HepG2 (cell line): ENCODE results near the gene SBSN. TPM values are rescaled to one million over a fixed set of nuclear protein-coding genes. Genes with fewer than 3 reads are reported as not detected.

Experiments
- EED ChIP-seq: sonication (generic); formaldehyde crosslinking; IDR thresholded peaks from 2 replicates; pipeline ENCODE4 v1.5.0; 2020; ENCODE audit warnings: mild to moderate bottlenecking, missing genetic modification reagents
- ESRRA ChIP-seq: sonication (generic); formaldehyde crosslinking; IDR thresholded peaks from 2 replicates; pipeline ENCODE4 v1.5.1; 2020; ENCODE audit warnings: mild to moderate bottlenecking, low read depth, missing genetic modification reagents
- ETV5 ChIP-seq: IDR thresholded peaks from 2 replicates; pipeline ENCODE4 v1.6.1; 2018; ENCODE audit warnings: missing biosample characterization, missing genetic modification reagents, inconsistent platforms, borderline replicate concordance
- FOXP1 ChIP-seq, 2 experiments: fragments of 450-650 bp in 1 of 2; IDR thresholded peaks; 2 replicates each; pipeline ENCODE4 v1.6.1; 2017 to 2018; ENCODE audit warnings: antibody characterized with exemption in 1 of 2
- HNF4A ChIP-seq: sonication (generic); formaldehyde crosslinking; IDR thresholded peaks from 2 replicates; pipeline ENCODE4 v1.4.0; 2020; ENCODE audit warnings: missing genetic modification reagents
- ISX ChIP-seq: sonication (generic); formaldehyde crosslinking; conservative IDR thresholded peaks from 2 replicates; pipeline ENCODE4 v1.5.0; 2020; ENCODE audit warnings: missing genetic modification reagents
- NR2C2 ChIP-seq: sonication (generic); formaldehyde crosslinking; IDR thresholded peaks from 2 replicates; pipeline ENCODE4 v1.4.0; 2020; ENCODE audit warnings: missing genetic modification reagents, mild to moderate bottlenecking, moderate library complexity, borderline replicate concordance
- NR2F2 ChIP-seq: IDR thresholded peaks from 2 replicates; pipeline ENCODE4 v1.6.1; 2012; ENCODE audit warnings: low read depth, inconsistent platforms, borderline replicate concordance
- PAX8 ChIP-seq: sonication (generic); formaldehyde crosslinking; IDR thresholded peaks from 2 replicates; pipeline ENCODE4 v1.8.0; 2022; ENCODE audit warnings: mild to moderate bottlenecking, missing genetic modification reagents, borderline replicate concordance
- SOX6 ChIP-seq, 2 experiments: fragments of 450-650 bp in 1 of 2; sonication (generic) in 1 of 2; formaldehyde crosslinking in 1 of 2; IDR thresholded peaks; 2 replicates each; pipeline versions ENCODE4 v1.4.0 to v1.6.1; 2017 to 2020; ENCODE audit warnings: antibody characterized with exemption in 1 of 2, mild to moderate bottlenecking in 1 of 2, missing genetic modification reagents in 1 of 2
- TBL1XR1 ChIP-seq: fragments of 150-350 bp; IDR thresholded peaks from 2 replicates; pipeline ENCODE4 v1.6.1; 2014; ENCODE audit warnings: borderline replicate concordance, low read length; ENCODE audit not compliant: partially characterized antibody
- ZBTB3 ChIP-seq: sonication (generic); formaldehyde crosslinking; IDR thresholded peaks from 2 replicates; pipeline ENCODE4 v1.4.0; 2020; ENCODE audit warnings: low read depth, mild to moderate bottlenecking, moderate library complexity, missing genetic modification reagents, borderline replicate concordance
- polyA plus RNA-seq, 8 experiments: library from polyadenylated mRNA; depleted of rRNA in 3 of 8; stranded (reverse) in 7 of 8; unstranded in 1 of 8; fragments of >200 nt; fragmentation: Illumina TruSeq in 4 of 8; extraction: Trizol in 4 of 8; gene quantifications; 2 replicates each; pipeline versions ENCODE4 v1.2.1 to v1.2.3, GENCODE V29; 2011 to 2016; ENCODE audit warnings: low read depth in 4 of 8, missing spikeins in 1 of 8, mixed read lengths in 1 of 8; ENCODE audit not compliant: insufficient read depth in 1 of 8
- total RNA-seq, 5 experiments: library from RNA; depleted of rRNA; stranded (reverse); fragments of >200 nt; fragmentation: Illumina TruSeq; extraction: Trizol; gene quantifications; 2 replicates each; pipeline ENCODE4 v1.2.3, GENCODE V29; 2016; ENCODE audit warnings: low read depth in 1 of 5
- TF ChIP-seq, protein P1 (sequence below): sonication (generic); formaldehyde crosslinking; IDR thresholded peaks from 2 replicates; pipeline ENCODE4 v1.5.0; 2020; ENCODE audit warnings: mild to moderate bottlenecking, missing genetic modification reagents, borderline replicate concordance
- TF ChIP-seq, protein P2 (sequence below): sonication (generic); formaldehyde crosslinking; IDR thresholded peaks from 2 replicates; pipeline ENCODE4 v1.4.0; 2020; ENCODE audit warnings: low read depth, missing genetic modification reagents
- TF ChIP-seq, protein P3 (sequence below): sonication (generic); formaldehyde crosslinking; IDR thresholded peaks from 2 replicates; pipeline ENCODE4 v1.4.0; 2020; ENCODE audit warnings: missing genetic modification reagents
- TF ChIP-seq, protein P4 (sequence below): sonication (generic); formaldehyde crosslinking; IDR thresholded peaks from 2 replicates; pipeline ENCODE4 v1.4.0; 2020; ENCODE audit warnings: missing genetic modification reagents, low read depth, mild to moderate bottlenecking, borderline replicate concordance

Gene SBSN
- total and polyA plus RNA-seq, 2 of the 13 experiments (the other 11 are each of a cell fraction or from before 2014, with no cell fraction given), result not detected

DNA sequence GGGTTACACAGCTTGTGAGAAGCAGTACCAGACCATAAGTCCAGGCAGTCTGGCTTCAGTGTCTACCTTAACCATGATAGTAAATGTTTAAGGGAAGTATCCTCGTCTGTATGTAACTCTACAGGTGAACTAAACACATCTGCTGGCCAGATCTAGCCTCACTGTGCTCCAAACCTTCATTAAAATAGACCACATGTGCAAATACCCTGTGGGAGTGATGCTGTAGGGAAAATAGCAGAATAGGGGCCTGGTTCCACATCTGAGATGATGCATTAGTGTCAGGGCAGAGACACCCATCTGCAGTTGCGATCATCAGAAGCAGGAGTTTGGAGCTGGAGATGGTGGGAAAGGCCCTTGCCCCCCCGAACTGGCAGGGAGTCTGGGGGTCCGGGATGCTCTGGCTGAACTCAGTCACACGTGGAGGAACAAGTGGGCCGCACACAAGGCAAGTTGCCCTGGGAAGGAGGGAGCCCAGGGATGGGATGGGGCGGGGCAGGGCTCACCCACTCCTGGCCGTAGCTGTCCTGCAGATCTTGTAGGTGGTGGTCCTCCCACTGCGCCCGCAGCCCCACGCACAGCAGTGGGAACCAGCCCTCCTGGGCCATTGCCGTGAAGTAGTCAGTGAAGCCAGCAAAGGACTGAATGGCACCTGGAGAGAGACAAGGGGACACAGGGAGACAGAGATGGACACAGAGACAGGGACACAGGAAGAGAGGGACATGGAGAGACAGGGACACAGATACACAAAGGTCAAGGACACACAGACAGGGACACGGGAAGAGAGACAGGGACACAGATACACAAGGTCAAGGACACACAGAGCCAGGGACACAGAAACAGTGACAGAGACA is 24.6 kb upstream of the SBSN start (continued):
- TF ChIP-seq, protein P1, sequence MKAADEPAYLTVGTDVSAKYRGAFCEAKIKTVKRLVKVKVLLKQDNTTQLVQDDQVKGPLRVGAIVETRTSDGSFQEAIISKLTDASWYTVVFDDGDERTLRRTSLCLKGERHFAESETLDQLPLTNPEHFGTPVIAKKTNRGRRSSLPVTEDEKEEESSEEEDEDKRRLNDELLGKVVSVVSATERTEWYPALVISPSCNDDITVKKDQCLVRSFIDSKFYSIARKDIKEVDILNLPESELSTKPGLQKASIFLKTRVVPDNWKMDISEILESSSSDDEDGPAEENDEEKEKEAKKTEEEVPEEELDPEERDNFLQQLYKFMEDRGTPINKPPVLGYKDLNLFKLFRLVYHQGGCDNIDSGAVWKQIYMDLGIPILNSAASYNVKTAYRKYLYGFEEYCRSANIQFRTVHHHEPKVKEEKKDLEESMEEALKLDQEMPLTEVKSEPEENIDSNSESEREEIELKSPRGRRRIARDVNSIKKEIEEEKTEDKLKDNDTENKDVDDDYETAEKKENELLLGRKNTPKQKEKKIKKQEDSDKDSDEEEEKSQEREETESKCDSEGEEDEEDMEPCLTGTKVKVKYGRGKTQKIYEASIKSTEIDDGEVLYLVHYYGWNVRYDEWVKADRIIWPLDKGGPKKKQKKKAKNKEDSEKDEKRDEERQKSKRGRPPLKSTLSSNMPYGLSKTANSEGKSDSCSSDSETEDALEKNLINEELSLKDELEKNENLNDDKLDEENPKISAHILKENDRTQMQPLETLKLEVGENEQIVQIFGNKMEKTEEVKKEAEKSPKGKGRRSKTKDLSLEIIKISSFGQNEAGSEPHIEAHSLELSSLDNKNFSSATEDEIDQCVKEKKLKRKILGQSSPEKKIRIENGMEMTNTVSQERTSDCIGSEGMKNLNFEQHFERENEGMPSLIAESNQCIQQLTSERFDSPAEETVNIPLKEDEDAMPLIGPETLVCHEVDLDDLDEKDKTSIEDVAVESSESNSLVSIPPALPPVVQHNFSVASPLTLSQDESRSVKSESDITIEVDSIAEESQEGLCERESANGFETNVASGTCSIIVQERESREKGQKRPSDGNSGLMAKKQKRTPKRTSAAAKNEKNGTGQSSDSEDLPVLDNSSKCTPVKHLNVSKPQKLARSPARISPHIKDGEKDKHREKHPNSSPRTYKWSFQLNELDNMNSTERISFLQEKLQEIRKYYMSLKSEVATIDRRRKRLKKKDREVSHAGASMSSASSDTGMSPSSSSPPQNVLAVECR (CRISPR knock-in tag), result peak; percentile 26; the same call in 1 of the 2 replicates
- TF ChIP-seq, protein P2, sequence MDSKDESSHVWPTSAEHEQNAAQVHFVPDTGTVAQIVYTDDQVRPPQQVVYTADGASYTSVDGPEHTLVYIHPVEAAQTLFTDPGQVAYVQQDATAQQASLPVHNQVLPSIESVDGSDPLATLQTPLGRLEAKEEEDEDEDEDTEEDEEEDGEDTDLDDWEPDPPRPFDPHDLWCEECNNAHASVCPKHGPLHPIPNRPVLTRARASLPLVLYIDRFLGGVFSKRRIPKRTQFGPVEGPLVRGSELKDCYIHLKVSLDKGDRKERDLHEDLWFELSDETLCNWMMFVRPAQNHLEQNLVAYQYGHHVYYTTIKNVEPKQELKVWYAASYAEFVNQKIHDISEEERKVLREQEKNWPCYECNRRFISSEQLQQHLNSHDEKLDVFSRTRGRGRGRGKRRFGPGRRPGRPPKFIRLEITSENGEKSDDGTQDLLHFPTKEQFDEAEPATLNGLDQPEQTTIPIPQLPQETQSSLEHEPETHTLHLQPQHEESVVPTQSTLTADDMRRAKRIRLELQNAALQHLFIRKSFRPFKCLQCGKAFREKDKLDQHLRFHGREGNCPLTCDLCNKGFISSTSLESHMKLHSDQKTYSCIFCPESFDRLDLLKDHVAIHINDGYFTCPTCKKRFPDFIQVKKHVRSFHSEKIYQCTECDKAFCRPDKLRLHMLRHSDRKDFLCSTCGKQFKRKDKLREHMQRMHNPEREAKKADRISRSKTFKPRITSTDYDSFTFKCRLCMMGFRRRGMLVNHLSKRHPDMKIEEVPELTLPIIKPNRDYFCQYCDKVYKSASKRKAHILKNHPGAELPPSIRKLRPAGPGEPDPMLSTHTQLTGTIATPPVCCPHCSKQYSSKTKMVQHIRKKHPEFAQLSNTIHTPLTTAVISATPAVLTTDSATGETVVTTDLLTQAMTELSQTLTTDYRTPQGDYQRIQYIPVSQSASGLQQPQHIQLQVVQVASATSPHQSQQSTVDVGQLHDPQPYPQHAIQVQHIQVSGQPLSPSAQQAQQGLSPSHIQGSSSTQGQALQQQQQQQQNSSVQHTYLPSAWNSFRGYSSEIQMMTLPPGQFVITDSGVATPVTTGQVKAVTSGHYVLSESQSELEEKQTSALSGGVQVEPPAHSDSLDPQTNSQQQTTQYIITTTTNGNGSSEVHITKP, result no peak
- TF ChIP-seq ETV5 (CRISPR knock-in tag) (no peak), NR2C2 (CRISPR knock-in tag) (peak; percentile 90), EED (CRISPR knock-in tag) (no peak), FOXP1 (IDR thresholded peaks at IDR 0.05) (peak; percentile 29; the same call in 1 of the 2 replicates), FOXP1 (CRISPR knock-in tag; IDR thresholded peaks at IDR 0.05) (no peak), ZBTB3 (CRISPR knock-in tag) (no peak), PAX8 (CRISPR knock-in tag) (0 out of 2 replicates have a peak, but pooled peaks have one; percentile 30), ESRRA (CRISPR knock-in tag) (peak; percentile 99), TBL1XR1 (no peak), SOX6 (IDR thresholded peaks at IDR 0.05) (no peak), SOX6 (CRISPR knock-in tag; IDR thresholded peaks at IDR 0.05) (0 out of 2 replicates have a peak, but pooled peaks have one; percentile 17), ISX (CRISPR knock-in tag) (no peak), NR2F2 (peak; percentile 67), HNF4A (CRISPR knock-in tag) (peak; percentile 59)
- TF ChIP-seq, protein P3, sequence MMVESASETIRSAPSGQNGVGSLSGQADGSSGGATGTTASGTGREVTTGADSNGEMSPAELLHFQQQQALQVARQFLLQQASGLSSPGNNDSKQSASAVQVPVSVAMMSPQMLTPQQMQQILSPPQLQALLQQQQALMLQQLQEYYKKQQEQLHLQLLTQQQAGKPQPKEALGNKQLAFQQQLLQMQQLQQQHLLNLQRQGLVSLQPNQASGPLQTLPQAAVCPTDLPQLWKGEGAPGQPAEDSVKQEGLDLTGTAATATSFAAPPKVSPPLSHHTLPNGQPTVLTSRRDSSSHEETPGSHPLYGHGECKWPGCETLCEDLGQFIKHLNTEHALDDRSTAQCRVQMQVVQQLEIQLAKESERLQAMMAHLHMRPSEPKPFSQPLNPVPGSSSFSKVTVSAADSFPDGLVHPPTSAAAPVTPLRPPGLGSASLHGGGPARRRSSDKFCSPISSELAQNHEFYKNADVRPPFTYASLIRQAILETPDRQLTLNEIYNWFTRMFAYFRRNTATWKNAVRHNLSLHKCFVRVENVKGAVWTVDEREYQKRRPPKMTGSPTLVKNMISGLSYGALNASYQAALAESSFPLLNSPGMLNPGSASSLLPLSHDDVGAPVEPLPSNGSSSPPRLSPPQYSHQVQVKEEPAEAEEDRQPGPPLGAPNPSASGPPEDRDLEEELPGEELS (CRISPR knock-in tag), result 0 out of 2 replicates have a peak, but pooled peaks have one; percentile 34
- TF ChIP-seq, protein P4, sequence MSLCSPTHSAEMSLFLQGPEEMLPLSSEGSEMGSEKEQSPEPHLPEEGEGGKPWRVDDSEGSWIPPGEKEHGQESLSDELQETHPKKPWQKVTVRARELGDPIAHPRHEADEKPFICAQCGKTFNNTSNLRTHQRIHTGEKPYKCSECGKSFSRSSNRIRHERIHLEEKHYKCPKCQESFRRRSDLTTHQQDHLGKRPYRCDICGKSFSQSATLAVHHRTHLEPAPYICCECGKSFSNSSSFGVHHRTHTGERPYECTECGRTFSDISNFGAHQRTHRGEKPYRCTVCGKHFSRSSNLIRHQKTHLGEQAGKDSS (CRISPR knock-in tag), result 0 out of 2 replicates have a peak, but pooled peaks have one; percentile 39
